ENCODE measurements around the gene DOCK9.

GRCh38 chr13:98842070-98842469, 135.8 kb downstream of the DOCK9 start:
- TF ChIP-seq POLR2A (IDR thresholded peaks at IDR 0.05) = no peak
- TF ChIP-seq CTCF (IDR thresholded peaks at IDR 0.05) = no peak

Data from suprapubic skin (tissue), 3 donors.